AG09309 (cell line): ENCODE data around the gene MPZL2.

Source experiments
- DNase-seq: peaks from one replicate; pipeline ENCODE4 v3.0.0-alpha.2; 2010; ENCODE audit warnings: low read depth
- H3K4me3 ChIP-seq: 2 replicates; pipeline ENCODE4 v1.5.1; 2011; ENCODE audit warnings: mild to moderate bottlenecking, low read depth, low read length, moderate library complexity; ENCODE audit not compliant: control insufficient read depth
- TF ChIP-seq, protein P1 (sequence below): IDR thresholded peaks from 2 replicates; pipeline ENCODE4 v1.5.1; 2011; ENCODE audit warnings: mild to moderate bottlenecking, low read depth, low read length, inconsistent platforms; ENCODE audit not compliant: insufficient read depth, control insufficient read depth; ENCODE audit errors: missing control alignments

The MPZL2 gene

DNA sequence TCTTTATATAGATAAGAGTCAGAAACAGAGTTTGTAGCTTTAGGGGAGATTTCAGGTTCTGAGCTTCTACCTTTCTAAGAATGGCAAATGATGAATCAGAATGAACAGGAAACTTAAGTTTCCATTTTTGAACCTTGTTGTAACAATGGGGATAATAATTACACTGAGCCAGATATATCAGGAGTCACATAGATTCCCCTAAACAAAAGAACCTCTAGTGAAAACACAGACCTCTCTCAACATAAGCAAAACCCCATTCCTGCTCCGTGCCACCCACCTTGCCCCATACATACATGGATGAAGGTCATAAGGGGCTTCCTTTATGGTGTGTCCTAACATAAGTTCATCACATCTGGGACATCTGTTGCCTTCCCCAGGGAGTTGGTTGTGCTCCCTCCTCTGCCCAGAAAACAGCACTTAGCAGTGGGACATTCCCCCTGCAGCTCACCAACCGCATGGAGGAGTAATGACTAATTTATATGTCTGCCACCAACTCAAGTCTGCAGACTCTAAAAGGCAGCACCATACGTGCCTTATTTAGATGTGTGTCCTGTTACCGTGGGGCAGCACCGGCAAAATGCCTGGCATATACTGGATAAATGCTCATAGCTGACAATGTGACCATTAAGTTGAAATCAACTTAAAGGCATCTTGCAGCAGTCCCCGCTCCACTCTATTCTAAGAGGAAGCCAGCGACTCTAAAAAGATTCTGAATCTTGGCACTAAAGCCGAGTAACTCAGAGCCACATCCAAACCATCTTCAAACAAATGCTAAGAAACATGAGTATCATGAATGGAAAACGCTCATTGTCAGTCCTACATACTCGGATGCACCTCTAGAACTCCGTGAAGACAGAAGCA, 47.2 kb downstream of the MPZL2 start:
- H3K4me3 ChIP-seq, result no peak overlapping the region
- TF ChIP-seq, protein P1, sequence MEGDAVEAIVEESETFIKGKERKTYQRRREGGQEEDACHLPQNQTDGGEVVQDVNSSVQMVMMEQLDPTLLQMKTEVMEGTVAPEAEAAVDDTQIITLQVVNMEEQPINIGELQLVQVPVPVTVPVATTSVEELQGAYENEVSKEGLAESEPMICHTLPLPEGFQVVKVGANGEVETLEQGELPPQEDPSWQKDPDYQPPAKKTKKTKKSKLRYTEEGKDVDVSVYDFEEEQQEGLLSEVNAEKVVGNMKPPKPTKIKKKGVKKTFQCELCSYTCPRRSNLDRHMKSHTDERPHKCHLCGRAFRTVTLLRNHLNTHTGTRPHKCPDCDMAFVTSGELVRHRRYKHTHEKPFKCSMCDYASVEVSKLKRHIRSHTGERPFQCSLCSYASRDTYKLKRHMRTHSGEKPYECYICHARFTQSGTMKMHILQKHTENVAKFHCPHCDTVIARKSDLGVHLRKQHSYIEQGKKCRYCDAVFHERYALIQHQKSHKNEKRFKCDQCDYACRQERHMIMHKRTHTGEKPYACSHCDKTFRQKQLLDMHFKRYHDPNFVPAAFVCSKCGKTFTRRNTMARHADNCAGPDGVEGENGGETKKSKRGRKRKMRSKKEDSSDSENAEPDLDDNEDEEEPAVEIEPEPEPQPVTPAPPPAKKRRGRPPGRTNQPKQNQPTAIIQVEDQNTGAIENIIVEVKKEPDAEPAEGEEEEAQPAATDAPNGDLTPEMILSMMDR, result no peak
- DNase-seq, result no peak

DNA sequence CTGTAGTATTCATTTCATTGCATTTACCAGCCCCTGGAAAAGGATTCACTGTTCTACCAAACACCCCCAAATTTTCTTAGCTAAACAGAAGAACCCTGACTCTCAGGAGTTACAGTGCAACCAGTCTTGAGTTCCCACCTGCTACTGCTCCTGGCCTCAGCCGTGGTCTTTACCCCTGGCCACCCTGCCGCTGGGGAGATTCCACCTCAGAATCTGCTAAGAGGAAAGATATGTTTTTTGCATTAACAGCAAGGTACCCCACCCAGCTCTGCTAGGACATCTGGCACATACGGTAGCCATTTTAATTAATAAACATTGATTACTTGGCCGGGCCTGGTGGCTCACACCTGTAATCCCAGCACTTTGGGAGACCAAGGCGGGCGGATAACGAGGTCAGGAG, 48.3 kb downstream of the MPZL2 start:
- no peak for DNase-seq
- H3K4me3 ChIP-seq, result no peak overlapping the region
- TF ChIP-seq, protein P1, result no peak

DNA sequence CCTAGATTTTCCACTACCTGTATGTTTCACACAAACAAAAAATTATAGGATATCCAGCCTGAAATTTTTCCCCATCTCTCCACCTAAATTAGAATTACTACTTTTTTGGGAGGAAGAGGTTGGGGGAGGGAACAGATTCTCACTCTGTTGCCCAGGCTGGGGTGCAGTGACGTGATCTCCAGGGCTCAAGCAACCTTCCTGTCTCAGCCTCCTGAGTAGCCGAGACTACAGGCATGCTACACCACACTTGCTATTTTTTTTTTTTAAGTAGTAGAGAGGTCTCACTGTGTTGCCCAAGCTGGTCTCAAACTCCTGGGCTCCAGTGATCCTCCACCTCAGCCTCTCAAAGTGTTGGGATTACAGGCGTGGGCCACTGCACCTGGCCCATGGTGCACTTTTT, 48.8 kb downstream of the MPZL2 start:
- TF ChIP-seq, protein P1, result no peak
- no peak overlapping the region for H3K4me3 ChIP-seq
- no peak for DNase-seq

DNA sequence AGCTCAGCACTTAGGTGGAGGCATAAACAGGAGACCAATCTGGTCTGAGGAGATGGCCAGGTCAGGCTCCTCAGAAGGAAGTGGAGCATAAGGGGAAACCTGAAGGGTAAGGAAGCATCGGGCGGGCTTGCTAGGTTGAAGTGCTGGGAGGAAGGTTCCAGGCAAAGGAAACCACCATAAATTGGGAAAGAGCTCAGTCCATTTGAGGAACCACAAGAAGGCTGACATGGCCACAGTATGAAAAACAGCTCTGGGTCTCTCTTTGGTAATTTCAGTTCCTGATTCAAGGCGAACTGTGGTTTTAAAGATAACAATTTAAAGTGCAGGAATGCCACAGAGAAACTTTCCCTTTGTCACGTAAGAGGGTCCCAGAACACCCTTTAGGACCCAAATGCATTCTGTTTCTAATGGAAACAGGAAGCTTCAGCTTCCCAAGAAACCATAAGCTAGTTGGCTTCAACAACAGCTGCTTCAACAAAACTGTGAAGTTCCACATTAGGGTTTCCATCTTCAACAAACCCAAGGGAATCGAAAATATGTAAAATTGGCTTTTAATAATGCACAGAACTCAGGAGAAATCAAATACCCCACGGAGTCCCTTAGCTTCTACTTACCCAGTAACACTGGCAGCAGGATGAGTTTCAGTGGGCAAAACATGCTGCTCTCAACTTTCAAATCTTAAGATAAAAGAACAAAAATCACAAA, 49.7 kb downstream of the MPZL2 start:
- DNase-seq, result no peak
- no peak overlapping the region for H3K4me3 ChIP-seq
- TF ChIP-seq, protein P1, result no peak

DNA sequence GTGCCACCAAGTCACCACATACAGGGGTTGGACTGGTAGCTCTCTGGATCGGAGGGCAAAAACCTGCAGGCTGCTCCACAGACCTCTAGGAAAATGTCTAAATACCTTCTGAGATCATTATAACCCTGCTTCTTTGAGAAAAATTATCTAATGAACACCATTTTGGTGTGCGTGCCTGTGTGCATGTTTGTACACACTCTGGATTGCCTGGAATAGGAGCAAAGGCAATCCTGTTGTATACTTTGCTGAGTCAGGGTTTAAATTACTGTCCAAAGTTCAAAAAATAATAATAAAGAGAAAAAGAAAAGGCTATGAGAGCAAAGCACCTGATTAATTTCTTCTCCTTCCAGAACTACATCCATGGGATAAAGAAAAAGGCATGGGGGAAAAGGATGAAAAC, 50.3 kb downstream of the MPZL2 start:
- no peak for DNase-seq
- H3K4me3 ChIP-seq, result no peak overlapping the region
- TF ChIP-seq, protein P1, result no peak

DNA sequence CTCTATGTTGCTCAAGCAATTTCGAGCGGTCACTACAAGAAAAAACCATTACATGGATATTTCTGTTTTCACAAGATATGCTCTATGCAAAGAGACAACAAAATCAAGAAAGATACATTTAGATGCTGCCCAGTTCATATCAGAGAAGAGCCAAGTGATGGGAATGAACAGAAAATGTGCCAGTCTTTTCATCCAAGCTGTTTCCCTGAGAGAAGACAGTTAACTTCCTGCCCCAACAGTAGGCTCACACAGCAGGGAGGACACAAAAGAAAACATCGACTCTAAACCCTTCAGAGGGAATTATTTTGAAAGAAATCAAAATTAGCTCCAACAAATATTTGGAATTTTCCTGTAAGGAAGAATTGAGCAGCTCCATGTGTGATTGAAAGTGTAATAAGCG, 50.9 kb downstream of the MPZL2 start:
- no peak overlapping the region for H3K4me3 ChIP-seq
- TF ChIP-seq, protein P1, result no peak
- no peak for DNase-seq
